ENCODE data around the gene CCDC60. TPM values are rescaled to one million over a fixed set of nuclear protein-coding genes. Genes with fewer than 3 reads are reported as not detected.

CCDC60 gene
- total and polyA plus RNA-seq, 2 of the 13 experiments (the other 11 are each of a cell fraction or from before 2014, with no cell fraction given) = not detected

- H3K27me3 ChIP-seq (ENCODE audit: control insufficient read depth in 1 of 2, insufficient read depth in 2 of 2, low read length in 2 of 2) = no peaks in the 10 kb centered on the region
- in situ Hi-C loops (cut with HindIII; ENCODE audit: extremely low pct_ligation_motif_present, low pct_unique_long_range_greater_than_20kb) (no loop called here), intact Hi-C loops (cut with micrococcal nuclease; ENCODE audit: unreplicated experiment) (no loop called here)
- POLR2A ChIA-PET = no interaction called here
- no peak for FAIRE-seq
- CTCF ChIA-PET (ENCODE audit: low intra/inter-chr PET ratio, low total read pairs) = no interaction called here
- H3K79me2 ChIP-seq (ENCODE audit: insufficient read depth, low read length) = no peaks in the 10 kb centered on the region
- no peaks in the 10 kb centered on the region for H3K4me1 ChIP-seq (ENCODE audit: insufficient read depth, low read length)
- BruUV-seq (replicated peaks) = no TSS peak
- no peak overlapping the region for H3K4me3 ChIP-seq (replicated peaks in 1 of 3; ENCODE audit: insufficient read depth in 1 of 3, low read depth in 2 of 3, low read length in 3 of 3)
- whole genome bisulfite sequencing (ENCODE audit: low lambda C conversion rate) = 28% methylated on average over 5 of the region's 5 CpGs
- no peak overlapping the region for H3K4me2 ChIP-seq (ENCODE audit: low read depth, low read length)
- H3K27ac ChIP-seq (ENCODE audit: extremely low read length, insufficient read depth, low read length) = no peak overlapping the region
- H3K9me3 ChIP-seq (ENCODE audit: low read length) = no peaks in the 10 kb centered on the region
- no peak overlapping the region for H2AFZ ChIP-seq (ENCODE audit: low read length)
- ATAC-seq = no peak
- H4K20me1 ChIP-seq (ENCODE audit: insufficient read depth, low read length) = no peaks in the 10 kb centered on the region
- DNase-seq (ENCODE audit: low spot score) = no peak
- no peak overlapping the region for H3K9ac ChIP-seq (ENCODE audit: insufficient read depth, low read depth, low read length)
- TF ChIP-seq ZBTB4 (CRISPR knock-in tag; IDR thresholded peaks at IDR 0.05; ENCODE audit: borderline replicate concordance) (no peak), NFRKB (IDR thresholded peaks at IDR 0.05) (no peak), NFIC (IDR thresholded peaks at IDR 0.05; ENCODE audit: low read length) (no peak), ZNF841 (CRISPR knock-in tag; IDR thresholded peaks at IDR 0.05; ENCODE audit: borderline replicate concordance) (no peak), FOXO1 (CRISPR knock-in tag; IDR thresholded peaks at IDR 0.05) (no peak), ZNF784 (CRISPR knock-in tag; IDR thresholded peaks at IDR 0.05; ENCODE audit: borderline replicate concordance) (no peak), SRF (IDR thresholded peaks at IDR 0.05; ENCODE audit: low read depth, low read length) (no peak)
- no peaks in the 10 kb centered on the region for H3K36me3 ChIP-seq (replicated peaks in 1 of 2; ENCODE audit: control insufficient read depth in 1 of 2, insufficient read depth in 2 of 2, low read length in 2 of 2)
Measured at GRCh38 chr12:119341020-119341419, 6.5 kb downstream of the CCDC60 start.
